PFSK-1 (cell line): ENCODE data around the gene REEP5.

Source experiments
- FOXP2 ChIP-seq: optimal IDR thresholded peaks from 2 replicates; pipeline ENCODE3; 2011; ENCODE audit warnings: borderline replicate concordance, control low read depth, inconsistent platforms; ENCODE audit not compliant: insufficient read depth; ENCODE audit errors: extremely low read length, extremely low read depth
- POLR2AphosphoS5 ChIP-seq: IDR thresholded peaks from 2 replicates; pipeline ENCODE4 v1.6.1; 2012; ENCODE audit warnings: low read depth, mild to moderate bottlenecking, control low read depth, low read length, moderate library complexity
- SIN3A ChIP-seq: IDR thresholded peaks from 2 replicates; pipeline ENCODE4 v1.6.1; 2012; ENCODE audit warnings: mild to moderate bottlenecking, low read length, moderate library complexity, borderline replicate concordance; ENCODE audit not compliant: insufficient read depth
- TAF1 ChIP-seq: IDR thresholded peaks from 2 replicates; pipeline ENCODE4 v1.6.1; 2012; ENCODE audit warnings: low read length, control low read depth, borderline replicate concordance; ENCODE audit not compliant: insufficient read depth
- TF ChIP-seq, protein P1 (sequence below), 2 experiments: IDR thresholded peaks; 2 replicates each; pipeline versions ENCODE4 v1.6.1 to v1.8.0; 2011 to 2012; ENCODE audit warnings: low read depth in 2 of 2, low read length in 2 of 2, control low read depth in 1 of 2, inconsistent platforms in 1 of 2, mild to moderate bottlenecking in 1 of 2, moderate library complexity in 1 of 2; ENCODE audit not compliant: insufficient read depth in 1 of 2

DNA sequence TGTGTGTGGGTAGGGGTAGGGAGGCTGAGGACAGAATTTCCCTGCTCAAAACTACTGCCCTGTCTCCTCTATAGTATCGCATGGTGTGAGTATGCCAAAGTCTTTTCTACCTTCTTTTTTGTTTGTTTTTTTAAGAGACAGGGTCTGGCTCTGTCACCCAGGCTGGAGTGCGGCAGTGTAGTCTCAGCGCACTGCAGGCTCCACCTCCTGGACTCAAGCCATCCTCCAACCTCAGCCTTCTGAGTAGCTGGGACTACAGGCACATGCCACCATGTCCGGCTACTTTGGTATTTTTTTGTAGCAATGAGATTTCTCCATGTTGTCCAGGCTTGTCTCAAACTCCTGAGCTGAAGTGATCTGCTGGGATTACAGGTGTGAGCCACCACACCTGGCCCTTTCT, 58.5 kb downstream of the REEP5 start:
- TF ChIP-seq POLR2AphosphoS5 (no peak), TAF1 (no peak), FOXP2 (no peak), SIN3A (no peak)
- TF ChIP-seq, protein P1, sequence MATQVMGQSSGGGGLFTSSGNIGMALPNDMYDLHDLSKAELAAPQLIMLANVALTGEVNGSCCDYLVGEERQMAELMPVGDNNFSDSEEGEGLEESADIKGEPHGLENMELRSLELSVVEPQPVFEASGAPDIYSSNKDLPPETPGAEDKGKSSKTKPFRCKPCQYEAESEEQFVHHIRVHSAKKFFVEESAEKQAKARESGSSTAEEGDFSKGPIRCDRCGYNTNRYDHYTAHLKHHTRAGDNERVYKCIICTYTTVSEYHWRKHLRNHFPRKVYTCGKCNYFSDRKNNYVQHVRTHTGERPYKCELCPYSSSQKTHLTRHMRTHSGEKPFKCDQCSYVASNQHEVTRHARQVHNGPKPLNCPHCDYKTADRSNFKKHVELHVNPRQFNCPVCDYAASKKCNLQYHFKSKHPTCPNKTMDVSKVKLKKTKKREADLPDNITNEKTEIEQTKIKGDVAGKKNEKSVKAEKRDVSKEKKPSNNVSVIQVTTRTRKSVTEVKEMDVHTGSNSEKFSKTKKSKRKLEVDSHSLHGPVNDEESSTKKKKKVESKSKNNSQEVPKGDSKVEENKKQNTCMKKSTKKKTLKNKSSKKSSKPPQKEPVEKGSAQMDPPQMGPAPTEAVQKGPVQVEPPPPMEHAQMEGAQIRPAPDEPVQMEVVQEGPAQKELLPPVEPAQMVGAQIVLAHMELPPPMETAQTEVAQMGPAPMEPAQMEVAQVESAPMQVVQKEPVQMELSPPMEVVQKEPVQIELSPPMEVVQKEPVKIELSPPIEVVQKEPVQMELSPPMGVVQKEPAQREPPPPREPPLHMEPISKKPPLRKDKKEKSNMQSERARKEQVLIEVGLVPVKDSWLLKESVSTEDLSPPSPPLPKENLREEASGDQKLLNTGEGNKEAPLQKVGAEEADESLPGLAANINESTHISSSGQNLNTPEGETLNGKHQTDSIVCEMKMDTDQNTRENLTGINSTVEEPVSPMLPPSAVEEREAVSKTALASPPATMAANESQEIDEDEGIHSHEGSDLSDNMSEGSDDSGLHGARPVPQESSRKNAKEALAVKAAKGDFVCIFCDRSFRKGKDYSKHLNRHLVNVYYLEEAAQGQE (IDR thresholded peaks at IDR 0.05; ENCODE audit: insufficient read depth in 1 of 2, low read depth in 2 of 2, low read length in 2 of 2), result no peak
